Measurements from ENCODE around the gene RBM17. TPM values are rescaled to one million over a fixed set of nuclear protein-coding genes. Genes with fewer than 3 reads are reported as not detected.

RBM17 gene
- total RNA-seq, 1 experiment from 2014 or later = 160 TPM

DNA sequence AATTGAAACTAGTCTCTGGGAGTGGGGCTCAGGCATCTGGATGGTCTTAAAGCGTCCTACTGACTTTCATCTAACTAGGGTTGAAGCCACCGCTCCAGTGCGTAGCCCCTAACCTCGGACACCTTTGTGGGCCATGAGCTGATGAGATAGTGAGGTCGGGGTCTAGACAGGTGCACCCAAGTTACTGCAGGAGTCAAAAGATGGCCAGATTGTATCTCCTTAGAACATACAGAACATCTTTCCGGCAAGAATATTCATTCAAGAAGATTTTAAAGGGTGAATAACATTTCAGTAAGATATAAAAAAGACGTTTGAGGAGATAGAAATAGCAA lies 20.6 kb downstream of the RBM17 start:
- peak overlapping the region; percentile 82 for H3K27ac Mint-ChIP-seq
- POLR2A ChIA-PET = no interaction called here
- no peak for TF ChIP-seq TEAD4 (CRISPR knock-in tag; IDR thresholded peaks at IDR 0.05)
- TF ChIP-seq STAT6 (CRISPR knock-in tag; conservative IDR thresholded peaks at IDR 0.05; ENCODE audit: low read depth) = no peak
- TF ChIP-seq NR1H2 (CRISPR knock-in tag; IDR thresholded peaks at IDR 0.05) = no peak
- TF ChIP-seq ZNF219 (CRISPR knock-in tag; IDR thresholded peaks at IDR 0.05; ENCODE audit: borderline replicate concordance) = no peak
- TF ChIP-seq NR2C2 (CRISPR knock-in tag; IDR thresholded peaks at IDR 0.05) = no peak
- no peak for TF ChIP-seq HMGXB4 (CRISPR knock-in tag; IDR thresholded peaks at IDR 0.05)
- TF ChIP-seq NFYB (CRISPR knock-in tag; conservative IDR thresholded peaks at IDR 0.05; ENCODE audit: low read depth) = no peak
- TF ChIP-seq ZNF138 (CRISPR knock-in tag; conservative IDR thresholded peaks at IDR 0.05) = no peak
- TF ChIP-seq GABPB1 (CRISPR knock-in tag; IDR thresholded peaks at IDR 0.05) = no peak
- TF ChIP-seq, protein P1, sequence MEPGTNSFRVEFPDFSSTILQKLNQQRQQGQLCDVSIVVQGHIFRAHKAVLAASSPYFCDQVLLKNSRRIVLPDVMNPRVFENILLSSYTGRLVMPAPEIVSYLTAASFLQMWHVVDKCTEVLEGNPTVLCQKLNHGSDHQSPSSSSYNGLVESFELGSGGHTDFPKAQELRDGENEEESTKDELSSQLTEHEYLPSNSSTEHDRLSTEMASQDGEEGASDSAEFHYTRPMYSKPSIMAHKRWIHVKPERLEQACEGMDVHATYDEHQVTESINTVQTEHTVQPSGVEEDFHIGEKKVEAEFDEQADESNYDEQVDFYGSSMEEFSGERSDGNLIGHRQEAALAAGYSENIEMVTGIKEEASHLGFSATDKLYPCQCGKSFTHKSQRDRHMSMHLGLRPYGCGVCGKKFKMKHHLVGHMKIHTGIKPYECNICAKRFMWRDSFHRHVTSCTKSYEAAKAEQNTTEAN (CRISPR knock-in tag; IDR thresholded peaks at IDR 0.05) = no peak
- no peak for TF ChIP-seq ZNF416 (CRISPR knock-in tag; IDR thresholded peaks at IDR 0.05)
- TF ChIP-seq, protein P2, sequence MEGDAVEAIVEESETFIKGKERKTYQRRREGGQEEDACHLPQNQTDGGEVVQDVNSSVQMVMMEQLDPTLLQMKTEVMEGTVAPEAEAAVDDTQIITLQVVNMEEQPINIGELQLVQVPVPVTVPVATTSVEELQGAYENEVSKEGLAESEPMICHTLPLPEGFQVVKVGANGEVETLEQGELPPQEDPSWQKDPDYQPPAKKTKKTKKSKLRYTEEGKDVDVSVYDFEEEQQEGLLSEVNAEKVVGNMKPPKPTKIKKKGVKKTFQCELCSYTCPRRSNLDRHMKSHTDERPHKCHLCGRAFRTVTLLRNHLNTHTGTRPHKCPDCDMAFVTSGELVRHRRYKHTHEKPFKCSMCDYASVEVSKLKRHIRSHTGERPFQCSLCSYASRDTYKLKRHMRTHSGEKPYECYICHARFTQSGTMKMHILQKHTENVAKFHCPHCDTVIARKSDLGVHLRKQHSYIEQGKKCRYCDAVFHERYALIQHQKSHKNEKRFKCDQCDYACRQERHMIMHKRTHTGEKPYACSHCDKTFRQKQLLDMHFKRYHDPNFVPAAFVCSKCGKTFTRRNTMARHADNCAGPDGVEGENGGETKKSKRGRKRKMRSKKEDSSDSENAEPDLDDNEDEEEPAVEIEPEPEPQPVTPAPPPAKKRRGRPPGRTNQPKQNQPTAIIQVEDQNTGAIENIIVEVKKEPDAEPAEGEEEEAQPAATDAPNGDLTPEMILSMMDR (IDR thresholded peaks at IDR 0.05) = no peak
- TF ChIP-seq TEAD1 (CRISPR knock-in tag; IDR thresholded peaks at IDR 0.05) = no peak
- no peak for ATAC-seq
- no peak overlapping the region for H3K4me3 Mint-ChIP-seq
- peaks cover 69% of the 10 kb centered on the region for H3K36me3 Mint-ChIP-seq
- H3K4me1 Mint-ChIP-seq = peaks cover 37% of the 10 kb centered on the region
- no peaks in the 10 kb centered on the region for H3K27me3 Mint-ChIP-seq (ENCODE audit: low read depth)
- no peaks in the 10 kb centered on the region for H3K9me3 Mint-ChIP-seq
- DNase-seq (ENCODE audit: low spot score) = no peak
- CTCF ChIA-PET = interaction anchor here (2.7 kb wide), 1 partner anchor 23 kb away, joined by 18 read pairs; no protein-coding TSS in a partner anchor

GRCh38 chr10:6110136-6110535 lies 21.3 kb downstream of the RBM17 start:
- ATAC-seq = no peak
- DNase-seq (ENCODE audit: low spot score) = no peak
- Mint-ChIP-seq H3K4me3 (no peak overlapping the region), H3K4me1 (peaks cover 29% of the 10 kb centered on the region), H3K27me3 (ENCODE audit: low read depth) (no peaks in the 10 kb centered on the region), H3K27ac (no peak overlapping the region), H3K36me3 (peaks cover 77% of the 10 kb centered on the region), H3K9me3 (no peaks in the 10 kb centered on the region)
- ChIA-PET CTCF (interaction anchor here (2.7 kb wide), 1 partner anchor 24 kb away, joined by 18 read pairs; no protein-coding TSS in a partner anchor), POLR2A (no interaction called here)
- no peak for TF ChIP-seq ZNF416 (CRISPR knock-in tag; IDR thresholded peaks at IDR 0.05)
- TF ChIP-seq SMAD4 (CRISPR knock-in tag; IDR thresholded peaks at IDR 0.05) = no peak
- TF ChIP-seq, protein P3, sequence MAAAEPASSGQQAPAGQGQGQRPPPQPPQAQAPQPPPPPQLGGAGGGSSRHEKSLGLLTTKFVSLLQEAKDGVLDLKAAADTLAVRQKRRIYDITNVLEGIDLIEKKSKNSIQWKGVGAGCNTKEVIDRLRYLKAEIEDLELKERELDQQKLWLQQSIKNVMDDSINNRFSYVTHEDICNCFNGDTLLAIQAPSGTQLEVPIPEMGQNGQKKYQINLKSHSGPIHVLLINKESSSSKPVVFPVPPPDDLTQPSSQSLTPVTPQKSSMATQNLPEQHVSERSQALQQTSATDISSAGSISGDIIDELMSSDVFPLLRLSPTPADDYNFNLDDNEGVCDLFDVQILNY (CRISPR knock-in tag; IDR thresholded peaks at IDR 0.05) = no peak
- TF ChIP-seq ZSCAN18 (CRISPR knock-in tag; IDR thresholded peaks at IDR 0.05) = no peak
- TF ChIP-seq, protein P4, sequence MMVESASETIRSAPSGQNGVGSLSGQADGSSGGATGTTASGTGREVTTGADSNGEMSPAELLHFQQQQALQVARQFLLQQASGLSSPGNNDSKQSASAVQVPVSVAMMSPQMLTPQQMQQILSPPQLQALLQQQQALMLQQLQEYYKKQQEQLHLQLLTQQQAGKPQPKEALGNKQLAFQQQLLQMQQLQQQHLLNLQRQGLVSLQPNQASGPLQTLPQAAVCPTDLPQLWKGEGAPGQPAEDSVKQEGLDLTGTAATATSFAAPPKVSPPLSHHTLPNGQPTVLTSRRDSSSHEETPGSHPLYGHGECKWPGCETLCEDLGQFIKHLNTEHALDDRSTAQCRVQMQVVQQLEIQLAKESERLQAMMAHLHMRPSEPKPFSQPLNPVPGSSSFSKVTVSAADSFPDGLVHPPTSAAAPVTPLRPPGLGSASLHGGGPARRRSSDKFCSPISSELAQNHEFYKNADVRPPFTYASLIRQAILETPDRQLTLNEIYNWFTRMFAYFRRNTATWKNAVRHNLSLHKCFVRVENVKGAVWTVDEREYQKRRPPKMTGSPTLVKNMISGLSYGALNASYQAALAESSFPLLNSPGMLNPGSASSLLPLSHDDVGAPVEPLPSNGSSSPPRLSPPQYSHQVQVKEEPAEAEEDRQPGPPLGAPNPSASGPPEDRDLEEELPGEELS (CRISPR knock-in tag; IDR thresholded peaks at IDR 0.05) = no peak
- no peak for TF ChIP-seq CREB1 (CRISPR knock-in tag; IDR thresholded peaks at IDR 0.05)
- no peak for TF ChIP-seq FOXP1 (CRISPR knock-in tag; IDR thresholded peaks at IDR 0.05; ENCODE audit: borderline replicate concordance)
- TF ChIP-seq NFATC4 (CRISPR knock-in tag; IDR thresholded peaks at IDR 0.05) = no peak
- no peak for TF ChIP-seq IRF2 (CRISPR knock-in tag; IDR thresholded peaks at IDR 0.05; ENCODE audit: borderline replicate concordance, low read depth)
- no peak for TF ChIP-seq MXD4 (CRISPR knock-in tag; IDR thresholded peaks at IDR 0.05; ENCODE audit: borderline replicate concordance)
- TF ChIP-seq ZNF138 (CRISPR knock-in tag; conservative IDR thresholded peaks at IDR 0.05) = no peak
- no peak for TF ChIP-seq ZBTB21 (CRISPR knock-in tag; IDR thresholded peaks at IDR 0.05; ENCODE audit: borderline replicate concordance)
